Measurements from ENCODE around the gene TBC1D21. TPM values are rescaled to one million over a fixed set of nuclear protein-coding genes. Genes with fewer than 3 reads are reported as not detected.

Gene TBC1D21
- total RNA-seq, 1 donor from 2014 or later, result not detected

- no peak for DNase-seq (ENCODE audit: low read depth, low spot score)
- peaks cover 5% of the 10 kb centered on the region for H3K36me3 Mint-ChIP-seq (ENCODE audit: low read depth)
- H3K9me3 Mint-ChIP-seq, result peaks cover 5% of the 10 kb centered on the region
- H3K27me3 Mint-ChIP-seq (ENCODE audit: low read depth), result peaks cover 30% of the 10 kb centered on the region
- H3K27ac Mint-ChIP-seq (ENCODE audit: unreplicated experiment), result no peak overlapping the region
- no peaks in the 10 kb centered on the region for H3K4me1 Mint-ChIP-seq
- no peak overlapping the region for H3K4me3 Mint-ChIP-seq
- no peak for TF ChIP-seq CTCF (conservative IDR thresholded peaks at IDR 0.05)
These were observed 16.4 kb downstream of the TBC1D21 start for GRCh38 chr15:73889762-73890124.

- H3K9me3 Mint-ChIP-seq, result peaks cover 5% of the 10 kb centered on the region
- no peak overlapping the region for H3K4me3 Mint-ChIP-seq
- no peak for TF ChIP-seq CTCF (conservative IDR thresholded peaks at IDR 0.05)
- H3K27ac Mint-ChIP-seq (ENCODE audit: unreplicated experiment), result no peak overlapping the region
- DNase-seq (ENCODE audit: low read depth, low spot score), result no peak
- H3K27me3 Mint-ChIP-seq (ENCODE audit: low read depth), result peaks cover 30% of the 10 kb centered on the region
- no peaks in the 10 kb centered on the region for H3K4me1 Mint-ChIP-seq
- peaks cover 5% of the 10 kb centered on the region for H3K36me3 Mint-ChIP-seq (ENCODE audit: low read depth)
These were observed 18.3 kb downstream of the TBC1D21 start for GRCh38 chr15:73891328-73892315.

- no peak overlapping the region for H3K4me3 Mint-ChIP-seq
- no peak for TF ChIP-seq CTCF (conservative IDR thresholded peaks at IDR 0.05)
- peaks cover 5% of the 10 kb centered on the region for H3K36me3 Mint-ChIP-seq (ENCODE audit: low read depth)
- no peak overlapping the region for H3K27ac Mint-ChIP-seq (ENCODE audit: unreplicated experiment)
- peaks cover 30% of the 10 kb centered on the region for H3K27me3 Mint-ChIP-seq (ENCODE audit: low read depth)
- peaks cover 5% of the 10 kb centered on the region for H3K9me3 Mint-ChIP-seq
- DNase-seq (ENCODE audit: low read depth, low spot score), result no peak
- no peaks in the 10 kb centered on the region for H3K4me1 Mint-ChIP-seq
These were observed 19.3 kb downstream of the TBC1D21 start for GRCh38 chr15:73892446-73893226.

GRCh38 chr15:73894133-73894814 lies 20.9 kb downstream of the TBC1D21 start:
- Mint-ChIP-seq H3K27ac (ENCODE audit: unreplicated experiment) (no peak overlapping the region), H3K9me3 (peaks cover 5% of the 10 kb centered on the region), H3K36me3 (ENCODE audit: low read depth) (peaks cover 5% of the 10 kb centered on the region), H3K4me1 (no peaks in the 10 kb centered on the region), H3K4me3 (no peak overlapping the region), H3K27me3 (ENCODE audit: low read depth) (peaks cover 22% of the 10 kb centered on the region)
- DNase-seq (ENCODE audit: low read depth, low spot score), result no peak
- TF ChIP-seq CTCF (conservative IDR thresholded peaks at IDR 0.05), result no peak
